ENCODE measurements around the gene SIGLEC11.

DNA sequence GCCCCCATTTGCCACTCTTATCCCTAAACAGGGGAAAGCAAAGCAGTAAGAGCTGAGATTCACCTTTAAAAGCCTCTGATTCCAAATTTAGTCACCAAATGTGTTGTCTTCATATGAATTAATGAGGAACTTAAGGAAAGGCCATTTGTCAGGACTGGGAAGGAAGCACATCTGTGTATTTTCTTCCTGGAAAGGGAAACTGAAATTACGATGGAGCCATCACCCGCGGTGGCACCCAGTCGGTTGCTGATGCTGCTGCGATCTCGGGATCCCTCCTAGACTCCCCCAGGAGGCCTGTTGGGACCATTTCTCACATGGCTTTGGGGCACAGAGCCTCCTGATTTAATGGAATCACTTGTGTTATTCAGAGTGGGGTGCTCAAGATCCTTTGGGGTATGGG, 56.8 kb downstream of the SIGLEC11 start:
- TF ChIP-seq GATA3 (IDR thresholded peaks at IDR 0.05; ENCODE audit: low read depth, low read length) (no peak), GATA2 (IDR thresholded peaks at IDR 0.05; ENCODE audit: low read depth, low read length) (no peak)
